ENCODE data around the gene SLC25A3.

- TF ChIP-seq CTCF (IDR thresholded peaks at IDR 0.05) (no peak), POLR2A (IDR thresholded peaks at IDR 0.05) (no peak)
Measured at GRCh38 chr12:98592825-98593322, 612 bp upstream of the SLC25A3 start.
